ENCODE data around the gene SPEM3.

- no peak for TF ChIP-seq CTCF (IDR thresholded peaks at IDR 0.05 in 4 of 5, conservative IDR thresholded peaks at IDR 0.05 in 1 of 5)
- no peak for TF ChIP-seq POLR2A (IDR thresholded peaks at IDR 0.05)
These were observed 17.8 kb upstream of the SPEM3 start for GRCh38 chr17:7410634-7411426.

All from gastrocnemius medialis (tissue), 4 donors.